ENCODE data around the gene GPR3. TPM values are rescaled to one million over a fixed set of nuclear protein-coding genes. Genes with fewer than 3 reads are reported as not detected.

Gene GPR3
- total RNA-seq, 1 experiment from 2014 or later: 1.3 TPM

DNA sequence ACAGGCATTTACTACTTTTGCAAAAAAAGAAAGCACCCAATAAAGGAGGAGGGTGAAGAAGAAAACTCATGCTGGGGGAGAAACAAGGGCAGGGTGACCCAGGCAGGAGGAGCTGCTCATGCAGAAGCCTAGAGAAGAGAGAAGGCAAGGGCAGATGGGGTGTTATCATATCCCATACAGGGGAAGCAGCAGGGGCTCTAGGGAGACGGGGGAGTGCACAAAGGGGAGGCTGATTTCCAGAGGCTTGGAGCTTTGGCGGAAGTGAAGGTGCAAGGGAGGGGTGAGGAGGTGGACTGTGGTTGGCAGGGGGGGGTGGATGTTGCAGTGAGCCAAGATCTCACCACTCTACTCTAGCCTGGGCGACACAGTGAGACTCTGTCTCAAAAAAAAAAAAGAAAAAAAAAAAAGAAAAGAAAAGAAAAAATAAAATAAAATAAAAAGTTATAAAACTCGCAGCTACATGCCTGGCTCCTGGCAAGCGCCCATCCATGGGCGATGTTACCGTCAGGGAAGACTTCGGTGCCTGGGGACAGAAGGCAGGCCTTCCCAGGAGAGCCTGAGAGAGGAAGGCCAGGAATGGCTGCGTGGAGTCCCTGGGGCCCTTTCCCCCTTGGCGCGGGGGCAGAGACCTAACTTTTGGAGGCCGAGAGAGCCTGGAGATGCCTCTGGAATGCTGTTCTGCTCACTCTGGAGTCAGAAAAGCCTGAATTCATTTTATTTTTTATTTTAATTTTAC lies 14.5 kb upstream of the GPR3 start:
- intact Hi-C loops (cut with micrococcal nuclease; ENCODE audit: unreplicated experiment): no loop called here
- TF ChIP-seq, protein P1, sequence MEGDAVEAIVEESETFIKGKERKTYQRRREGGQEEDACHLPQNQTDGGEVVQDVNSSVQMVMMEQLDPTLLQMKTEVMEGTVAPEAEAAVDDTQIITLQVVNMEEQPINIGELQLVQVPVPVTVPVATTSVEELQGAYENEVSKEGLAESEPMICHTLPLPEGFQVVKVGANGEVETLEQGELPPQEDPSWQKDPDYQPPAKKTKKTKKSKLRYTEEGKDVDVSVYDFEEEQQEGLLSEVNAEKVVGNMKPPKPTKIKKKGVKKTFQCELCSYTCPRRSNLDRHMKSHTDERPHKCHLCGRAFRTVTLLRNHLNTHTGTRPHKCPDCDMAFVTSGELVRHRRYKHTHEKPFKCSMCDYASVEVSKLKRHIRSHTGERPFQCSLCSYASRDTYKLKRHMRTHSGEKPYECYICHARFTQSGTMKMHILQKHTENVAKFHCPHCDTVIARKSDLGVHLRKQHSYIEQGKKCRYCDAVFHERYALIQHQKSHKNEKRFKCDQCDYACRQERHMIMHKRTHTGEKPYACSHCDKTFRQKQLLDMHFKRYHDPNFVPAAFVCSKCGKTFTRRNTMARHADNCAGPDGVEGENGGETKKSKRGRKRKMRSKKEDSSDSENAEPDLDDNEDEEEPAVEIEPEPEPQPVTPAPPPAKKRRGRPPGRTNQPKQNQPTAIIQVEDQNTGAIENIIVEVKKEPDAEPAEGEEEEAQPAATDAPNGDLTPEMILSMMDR (IDR thresholded peaks at IDR 0.05; ENCODE audit: unreplicated experiment): no peak
- BruUV-seq (replicated peaks): no TSS peak
- H3K27ac Mint-ChIP-seq (ENCODE audit: unreplicated experiment): no peak overlapping the region
- no peak overlapping the region for H3K4me3 Mint-ChIP-seq (ENCODE audit: low read depth, unreplicated experiment)
- H3K4me1 Mint-ChIP-seq (ENCODE audit: low read depth, unreplicated experiment): no peaks in the 10 kb centered on the region
- no peaks in the 10 kb centered on the region for H3K36me3 Mint-ChIP-seq (ENCODE audit: insufficient read depth, unreplicated experiment)
- H3K9me3 Mint-ChIP-seq (ENCODE audit: low read depth, unreplicated experiment): no peaks in the 10 kb centered on the region
- CTCF ChIA-PET: no interaction called here
- H3K27me3 Mint-ChIP-seq (ENCODE audit: unreplicated experiment): peaks cover 35% of the 10 kb centered on the region
- no peak for DNase-seq

DNA sequence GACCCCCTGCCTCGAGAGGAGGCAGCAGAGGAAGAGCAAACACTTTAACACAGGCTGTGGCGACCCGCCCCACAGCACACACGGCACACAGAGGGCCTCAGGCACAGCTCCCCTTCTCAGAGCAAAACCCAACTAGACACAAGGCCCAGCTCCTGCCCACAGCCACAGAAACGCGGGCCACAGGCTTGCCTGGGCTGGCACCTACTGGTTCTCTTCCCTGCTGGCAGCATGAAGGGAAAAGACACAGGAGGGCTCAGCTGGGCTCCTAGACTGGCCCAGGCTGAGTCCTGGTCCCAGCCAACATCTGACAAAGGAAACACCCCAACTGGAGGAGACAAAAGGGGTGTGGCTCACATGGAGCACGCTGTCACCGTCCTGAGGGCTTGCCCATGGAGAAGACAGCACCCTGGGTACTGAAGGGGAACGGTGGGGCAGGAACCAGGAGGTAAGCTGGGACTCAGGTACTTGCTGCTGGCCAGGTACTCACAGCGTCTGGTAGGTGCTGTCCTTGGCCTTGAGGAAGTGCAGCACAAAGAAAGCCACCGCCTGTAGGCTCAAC lies 12.8 kb upstream of the GPR3 start:
- Mint-ChIP-seq H3K9me3 (ENCODE audit: low read depth, unreplicated experiment) (no peaks in the 10 kb centered on the region), H3K4me1 (ENCODE audit: low read depth, unreplicated experiment) (no peaks in the 10 kb centered on the region), H3K36me3 (ENCODE audit: insufficient read depth, unreplicated experiment) (no peaks in the 10 kb centered on the region), H3K4me3 (ENCODE audit: low read depth, unreplicated experiment) (no peak overlapping the region), H3K27ac (ENCODE audit: unreplicated experiment) (no peak overlapping the region), H3K27me3 (ENCODE audit: unreplicated experiment) (peaks cover 35% of the 10 kb centered on the region)
- intact Hi-C loops (cut with micrococcal nuclease; ENCODE audit: unreplicated experiment): no loop called here
- DNase-seq: no peak
- TF ChIP-seq, protein P1 (IDR thresholded peaks at IDR 0.05; ENCODE audit: unreplicated experiment): no peak
- BruUV-seq (replicated peaks): no TSS peak
- CTCF ChIA-PET: no interaction called here

- Mint-ChIP-seq H3K9me3 (ENCODE audit: low read depth, unreplicated experiment) (no peaks in the 10 kb centered on the region), H3K4me3 (ENCODE audit: low read depth, unreplicated experiment) (no peak overlapping the region), H3K27me3 (ENCODE audit: unreplicated experiment) (peaks cover 30% of the 10 kb centered on the region), H3K36me3 (ENCODE audit: insufficient read depth, unreplicated experiment) (no peaks in the 10 kb centered on the region), H3K4me1 (ENCODE audit: low read depth, unreplicated experiment) (no peaks in the 10 kb centered on the region), H3K27ac (ENCODE audit: unreplicated experiment) (no peak overlapping the region)
- no TSS peak for BruUV-seq (replicated peaks)
- CTCF ChIA-PET: no interaction called here
- intact Hi-C loops (cut with micrococcal nuclease; ENCODE audit: unreplicated experiment): no loop called here
- TF ChIP-seq, protein P1 (IDR thresholded peaks at IDR 0.05; ENCODE audit: unreplicated experiment): no peak
- DNase-seq: no peak
Measured at GRCh38 chr1:27380224-27380623, 12.2 kb upstream of the GPR3 start.

GRCh38 chr1:27380766-27381733 lies 11.4 kb upstream of the GPR3 start:
- H3K27ac Mint-ChIP-seq (ENCODE audit: unreplicated experiment): no peak overlapping the region
- H3K4me1 Mint-ChIP-seq (ENCODE audit: low read depth, unreplicated experiment): peaks cover 2% of the 10 kb centered on the region
- no peaks in the 10 kb centered on the region for H3K36me3 Mint-ChIP-seq (ENCODE audit: insufficient read depth, unreplicated experiment)
- no peak for DNase-seq
- BruUV-seq (replicated peaks): no TSS peak
- H3K9me3 Mint-ChIP-seq (ENCODE audit: low read depth, unreplicated experiment): no peaks in the 10 kb centered on the region
- CTCF ChIA-PET: interaction anchor here (0.8 kb wide), 1 partner anchor 142 kb away, joined by 3 read pairs; no protein-coding TSS in a partner anchor
- peaks cover 27% of the 10 kb centered on the region for H3K27me3 Mint-ChIP-seq (ENCODE audit: unreplicated experiment)
- intact Hi-C loops (cut with micrococcal nuclease; ENCODE audit: unreplicated experiment): no loop called here
- no peak overlapping the region for H3K4me3 Mint-ChIP-seq (ENCODE audit: low read depth, unreplicated experiment)
- TF ChIP-seq, protein P1 (IDR thresholded peaks at IDR 0.05; ENCODE audit: unreplicated experiment): no peak

Data from Calu3 (cell line).